Measurements from ENCODE around the gene STK40.

Gene STK40

DNA sequence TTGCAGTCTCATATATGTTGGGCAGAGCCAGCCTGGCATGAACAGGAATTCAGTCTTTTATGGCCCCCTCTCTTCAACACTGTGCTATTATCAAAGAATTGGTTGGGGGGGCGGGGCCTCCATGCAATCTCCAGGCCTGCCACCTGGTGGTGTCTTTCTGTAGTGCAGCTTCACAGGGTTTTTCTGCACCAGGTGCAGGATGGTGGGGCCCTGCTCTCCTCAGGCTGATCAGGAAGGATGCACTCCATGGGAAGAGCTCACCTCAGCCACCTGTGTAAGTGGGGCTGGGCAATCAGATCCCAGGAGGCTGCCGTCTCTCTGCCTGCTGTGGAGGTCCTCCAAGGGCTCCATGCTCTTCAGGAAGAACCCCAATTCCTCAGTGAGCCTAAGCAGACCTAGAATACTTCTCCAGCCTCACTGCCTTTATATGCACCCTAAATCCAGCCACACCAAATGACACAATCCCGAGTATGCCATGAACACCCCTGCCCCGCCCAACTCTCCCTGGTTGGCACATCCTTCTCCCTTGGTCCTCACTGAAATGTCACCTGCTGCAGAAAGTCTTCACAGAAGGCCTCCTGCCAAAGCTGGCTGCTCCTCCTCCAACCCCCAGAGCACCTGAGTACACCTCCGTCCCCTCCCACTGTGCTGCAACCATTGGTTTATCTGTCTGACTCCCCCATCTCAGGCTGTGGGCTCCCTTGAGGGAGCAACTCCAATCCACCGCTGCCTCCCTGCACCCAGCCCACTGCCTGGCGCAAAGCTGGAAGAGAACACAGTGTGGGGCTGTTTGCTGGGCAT, 16.5 kb downstream of the STK40 start:
- DNase-seq (ENCODE audit: low read depth, low spot score) = peak; percentile 73

DNA sequence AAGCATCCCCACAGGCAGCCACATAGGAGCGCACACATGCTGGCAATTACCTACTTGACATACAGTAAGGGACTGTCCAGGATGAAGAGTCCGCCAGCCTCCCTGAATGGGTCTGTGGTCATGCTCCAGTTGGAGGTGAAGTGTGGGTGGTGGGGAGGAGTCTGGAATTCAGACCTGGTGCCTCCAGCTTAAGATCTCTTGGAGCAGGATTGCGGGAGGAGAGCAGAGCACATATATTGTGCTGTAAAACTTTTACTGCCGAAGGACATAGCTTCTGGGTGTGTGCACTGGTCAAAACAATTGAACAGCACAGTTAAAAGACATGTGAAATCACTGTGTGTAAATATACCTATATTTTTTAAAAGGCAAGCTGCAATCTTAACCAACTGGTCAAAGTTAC, 17.9 kb downstream of the STK40 start:
- no peak for DNase-seq (ENCODE audit: low read depth, low spot score)

DNA sequence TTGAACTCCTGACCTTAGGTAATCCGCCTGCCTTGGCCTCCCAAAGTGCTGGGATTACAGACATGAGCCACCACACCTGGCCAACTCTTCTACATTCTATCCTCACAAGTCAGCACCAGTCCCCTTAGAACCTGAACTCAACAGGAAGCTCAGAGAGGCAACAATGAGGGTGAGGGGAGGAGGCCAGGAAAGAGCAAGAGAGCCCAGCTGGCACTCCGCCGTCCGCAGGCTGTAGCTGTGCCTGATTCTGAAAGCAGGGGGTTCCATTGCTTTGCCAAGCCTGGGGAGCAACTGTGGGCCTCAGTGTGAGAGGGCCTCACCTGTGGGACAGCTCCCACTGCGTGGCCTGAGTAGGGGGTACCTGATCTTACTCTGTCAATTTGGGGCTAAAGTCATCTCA, 18.7 kb downstream of the STK40 start:
- no peak for DNase-seq (ENCODE audit: low read depth, low spot score)

DNA sequence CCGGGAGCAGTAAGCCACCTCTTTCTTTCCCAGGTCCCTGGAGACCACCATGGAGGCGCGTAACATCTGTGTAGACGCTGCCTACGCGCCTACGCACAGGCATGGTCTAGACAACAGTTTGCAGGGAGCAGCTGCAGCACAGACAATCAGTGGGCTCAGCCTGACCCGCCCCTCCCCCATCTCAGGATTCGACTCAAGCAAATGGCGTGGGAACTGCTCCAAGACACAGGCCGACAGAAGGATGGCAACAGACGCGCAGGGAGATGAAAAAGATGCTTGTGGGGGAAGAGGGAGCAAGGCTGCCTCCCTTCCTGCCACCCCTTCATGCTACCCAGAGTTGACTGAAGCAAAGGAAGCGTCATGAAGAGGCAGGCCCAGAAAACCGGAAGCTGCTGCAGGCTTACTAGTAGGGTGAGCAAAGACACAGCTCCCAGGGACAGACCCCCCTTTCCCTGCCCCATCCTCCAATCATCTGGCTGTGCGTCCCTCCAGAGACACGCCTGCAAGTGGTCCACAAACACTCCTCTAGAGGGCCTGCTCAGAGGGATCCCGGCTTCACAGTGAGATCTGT, 19.5 kb downstream of the STK40 start:
- peak; percentile 23 for DNase-seq (ENCODE audit: low read depth, low spot score)

DNA sequence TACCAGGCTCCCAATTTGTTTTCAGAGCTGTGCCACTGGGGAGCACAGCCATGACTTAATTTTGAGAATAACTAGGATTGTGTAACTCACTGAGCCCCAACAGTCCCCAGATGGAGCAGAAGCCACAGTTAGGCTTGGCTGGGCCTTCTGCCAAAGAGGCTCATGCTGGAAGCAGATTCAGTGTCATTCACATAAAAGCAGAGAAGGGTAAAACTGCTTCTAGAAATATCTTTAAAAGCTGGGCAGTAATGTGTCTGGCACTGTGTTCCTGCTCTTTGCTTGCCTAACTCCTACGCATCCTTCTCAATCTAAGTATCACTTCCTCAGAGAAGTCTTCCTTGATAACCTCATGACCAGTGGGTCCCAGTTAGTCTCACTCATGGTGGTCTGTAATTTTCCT, 20.3 kb downstream of the STK40 start:
- no peak for DNase-seq (ENCODE audit: low read depth, low spot score)

DNA sequence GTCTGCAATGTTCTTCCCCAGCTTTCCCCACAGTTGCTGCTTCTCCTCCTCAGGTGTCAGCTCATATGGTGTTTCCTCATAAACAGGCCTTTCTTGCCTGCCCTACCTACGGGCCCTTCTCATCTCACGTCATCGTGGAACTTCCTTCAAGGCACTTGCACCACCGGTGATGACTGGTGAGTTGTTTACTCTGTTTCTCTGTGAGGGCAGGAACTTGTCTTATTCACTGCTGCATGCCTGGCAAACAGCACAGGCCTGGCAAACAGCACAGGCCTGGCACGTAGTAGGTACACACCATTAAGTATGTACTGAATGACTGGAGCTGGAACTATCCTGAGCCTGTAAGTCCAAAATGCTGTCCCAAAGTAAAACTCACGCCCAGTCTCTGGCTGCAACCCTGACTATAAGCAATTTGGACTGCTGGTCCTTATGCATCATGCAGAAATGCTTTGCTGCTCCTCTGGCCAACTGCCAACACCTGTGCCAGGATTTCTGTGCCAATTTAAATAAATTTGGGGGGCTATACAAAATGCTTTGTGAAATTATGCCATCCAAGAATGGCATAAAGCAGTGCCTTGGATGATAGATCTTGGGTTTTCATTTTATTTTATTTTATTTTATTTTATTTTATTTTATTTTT, 25.7 kb downstream of the STK40 start:
- DNase-seq (ENCODE audit: low read depth, low spot score) = no peak

DNA sequence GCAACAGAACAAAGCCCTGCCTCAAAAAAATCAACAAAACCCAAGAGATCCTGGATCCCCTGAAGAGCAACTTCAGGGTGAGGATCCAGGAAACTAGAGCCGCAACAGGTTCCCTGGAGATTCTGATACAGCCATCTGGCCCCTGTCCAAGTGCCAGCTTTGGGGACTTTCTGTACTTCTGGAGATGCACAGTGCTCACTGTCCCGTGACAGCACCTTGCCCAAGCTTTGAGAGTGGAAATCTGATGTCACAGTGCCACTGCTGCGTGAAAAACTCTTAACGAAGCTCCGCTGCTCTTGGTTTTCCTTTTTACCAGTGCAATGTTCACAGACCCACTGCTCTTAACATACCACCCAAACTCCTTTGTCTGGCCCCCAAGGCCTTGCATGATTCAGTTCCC, 26.3 kb downstream of the STK40 start:
- DNase-seq (ENCODE audit: low read depth, low spot score) = no peak

DNA sequence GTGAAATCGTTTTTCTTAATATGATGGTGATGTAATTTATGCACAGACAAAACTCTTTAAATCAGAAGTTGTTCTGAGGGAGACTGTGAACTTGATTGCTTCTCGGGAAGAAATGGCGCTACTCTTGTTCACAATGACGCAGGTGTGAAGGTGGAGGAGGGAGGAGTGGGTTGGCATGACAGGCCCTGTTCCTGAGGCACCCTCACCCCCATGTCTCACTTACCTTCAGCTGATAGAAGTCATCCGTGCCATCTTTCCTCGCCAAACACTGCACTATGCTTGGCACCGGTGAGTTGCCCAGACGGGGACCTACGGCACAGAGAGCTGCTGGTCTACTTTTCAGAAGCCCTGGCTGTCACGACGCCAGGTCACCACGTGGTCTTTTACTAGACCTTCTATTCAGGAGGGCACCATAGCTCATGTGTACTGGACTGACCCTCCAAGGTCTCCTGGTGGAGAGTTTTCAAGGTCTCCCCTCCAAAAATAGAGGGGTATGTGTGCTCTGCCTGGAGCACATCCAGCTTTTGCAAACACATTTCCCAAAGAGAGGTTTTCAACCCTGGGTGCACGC, 27.1 kb downstream of the STK40 start:
- DNase-seq (ENCODE audit: low read depth, low spot score) = no peak

DNA sequence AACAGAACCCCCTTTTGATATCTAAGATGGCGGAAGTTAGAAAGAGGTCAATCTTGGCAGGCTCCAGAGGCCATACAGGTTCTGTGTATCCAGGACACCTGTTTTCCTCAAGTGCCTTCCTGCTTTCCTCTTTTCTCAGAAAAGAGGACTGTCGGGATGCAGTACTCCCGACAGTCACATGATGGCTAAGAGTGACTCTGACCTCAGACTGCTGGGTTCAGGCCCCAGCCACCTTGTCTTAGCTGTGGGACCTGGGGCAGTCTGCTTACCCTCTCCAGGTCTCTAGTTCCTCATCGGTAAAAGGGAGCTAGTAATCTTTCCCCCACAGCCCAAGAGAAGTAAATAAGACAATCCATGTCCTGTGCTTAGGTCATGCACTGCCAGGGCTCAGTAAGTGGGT, 29.9 kb downstream of the STK40 start:
- no peak for DNase-seq (ENCODE audit: low read depth, low spot score)

DNA sequence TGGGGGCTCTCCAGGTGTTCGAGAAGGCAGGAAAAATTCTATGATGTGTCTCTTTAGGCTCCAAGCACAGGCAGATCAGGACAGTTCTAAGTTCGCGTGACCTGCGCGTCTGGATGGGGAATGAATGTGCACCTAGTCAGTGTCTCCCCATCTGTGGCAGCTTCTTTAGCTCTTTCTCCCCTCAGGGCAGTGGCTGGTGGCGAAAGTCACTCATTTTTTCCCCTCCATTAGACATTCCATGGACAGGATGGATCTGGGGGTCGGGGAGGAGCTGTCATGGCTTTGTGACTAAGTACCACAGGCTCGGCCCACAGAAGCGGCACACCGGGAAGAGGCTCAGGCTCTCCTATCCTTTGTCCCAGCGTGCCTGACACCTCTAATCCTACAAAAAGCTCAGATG, 31.2 kb downstream of the STK40 start:
- no peak for DNase-seq (ENCODE audit: low read depth, low spot score)

DNA sequence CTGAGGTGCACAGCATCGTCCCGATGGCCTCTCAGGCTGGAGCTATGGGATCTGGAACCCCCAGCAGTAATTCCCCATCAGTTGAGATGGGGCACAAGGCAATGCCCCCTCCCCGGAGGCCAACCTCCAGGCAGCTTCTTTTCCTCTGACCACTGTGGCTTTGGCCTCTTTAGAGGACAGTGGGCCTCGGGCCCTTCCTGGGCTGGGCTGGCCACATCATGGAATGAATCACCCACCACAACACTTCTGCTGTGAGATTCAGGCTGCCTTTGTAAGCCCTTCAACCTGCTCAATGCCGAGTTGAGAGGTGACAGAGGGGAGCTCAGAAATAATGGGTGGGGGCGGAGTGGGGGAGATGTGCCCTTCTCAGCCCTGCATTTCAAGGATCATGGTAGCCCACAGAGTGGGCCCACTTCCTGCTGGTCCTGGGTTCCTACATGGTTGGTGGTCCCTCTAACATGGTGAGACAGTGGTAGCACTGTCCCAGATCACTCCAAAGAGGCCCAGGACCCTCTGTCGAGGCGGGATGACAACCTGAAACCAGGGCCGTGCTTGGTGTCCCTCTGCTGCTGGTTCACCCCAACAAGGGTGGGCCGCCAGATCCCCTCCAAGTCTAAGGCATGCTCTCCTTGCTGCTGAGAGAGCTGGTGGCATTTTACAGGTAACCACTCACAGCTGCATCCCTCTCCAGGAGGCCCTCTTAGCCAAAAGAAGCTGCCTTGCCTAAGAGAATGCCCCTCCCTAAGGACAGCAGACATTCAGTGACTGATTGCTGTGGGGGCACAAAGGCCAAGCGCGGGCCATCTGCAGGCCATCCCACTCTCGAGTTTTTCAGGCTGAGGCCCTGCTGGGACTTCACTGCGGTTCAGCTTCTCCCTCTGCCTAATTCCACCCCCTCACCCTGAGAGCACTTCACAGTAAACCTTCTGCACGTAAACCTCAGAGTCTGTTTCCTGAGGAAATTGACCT, 32.5 kb downstream of the STK40 start:
- no peak for DNase-seq (ENCODE audit: low read depth, low spot score)

DNA sequence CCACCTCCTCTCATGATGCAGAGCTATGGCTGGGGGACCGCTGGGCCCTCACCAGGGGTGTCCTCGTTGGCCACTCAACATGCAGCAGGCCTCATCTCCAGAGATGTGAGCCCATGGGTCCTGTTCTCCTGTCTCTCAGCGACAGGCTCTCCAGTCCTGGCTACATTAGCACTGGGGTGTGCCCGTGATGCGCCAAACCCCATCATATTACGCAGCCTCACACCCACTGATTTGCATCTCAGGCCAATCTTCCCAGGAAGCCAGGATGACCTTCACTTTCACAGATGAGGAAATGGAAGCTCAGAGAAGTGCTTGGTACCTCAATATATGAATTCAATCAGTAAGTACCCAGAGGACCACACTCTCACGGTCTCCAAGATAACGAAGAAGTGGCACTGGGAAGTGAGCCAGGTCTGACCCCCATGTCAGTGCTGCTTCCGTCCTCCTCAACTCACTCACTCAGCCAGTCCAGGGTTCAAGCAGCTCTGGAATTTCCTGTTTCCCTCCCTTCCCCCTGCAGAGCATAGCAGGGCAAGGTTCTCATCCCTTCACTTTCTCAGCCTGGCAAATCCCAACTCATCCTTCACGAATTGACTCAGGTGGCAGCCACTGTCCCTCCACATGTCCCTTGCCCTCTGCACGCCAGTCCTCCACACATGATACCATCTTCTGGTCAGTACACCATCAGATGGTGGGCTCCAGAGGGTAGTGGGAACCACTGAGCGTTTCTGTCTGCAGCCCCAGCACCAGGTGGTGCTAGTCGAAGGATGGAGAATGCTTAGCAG, 33.4 kb downstream of the STK40 start:
- DNase-seq (ENCODE audit: low read depth, low spot score) = no peak

DNA sequence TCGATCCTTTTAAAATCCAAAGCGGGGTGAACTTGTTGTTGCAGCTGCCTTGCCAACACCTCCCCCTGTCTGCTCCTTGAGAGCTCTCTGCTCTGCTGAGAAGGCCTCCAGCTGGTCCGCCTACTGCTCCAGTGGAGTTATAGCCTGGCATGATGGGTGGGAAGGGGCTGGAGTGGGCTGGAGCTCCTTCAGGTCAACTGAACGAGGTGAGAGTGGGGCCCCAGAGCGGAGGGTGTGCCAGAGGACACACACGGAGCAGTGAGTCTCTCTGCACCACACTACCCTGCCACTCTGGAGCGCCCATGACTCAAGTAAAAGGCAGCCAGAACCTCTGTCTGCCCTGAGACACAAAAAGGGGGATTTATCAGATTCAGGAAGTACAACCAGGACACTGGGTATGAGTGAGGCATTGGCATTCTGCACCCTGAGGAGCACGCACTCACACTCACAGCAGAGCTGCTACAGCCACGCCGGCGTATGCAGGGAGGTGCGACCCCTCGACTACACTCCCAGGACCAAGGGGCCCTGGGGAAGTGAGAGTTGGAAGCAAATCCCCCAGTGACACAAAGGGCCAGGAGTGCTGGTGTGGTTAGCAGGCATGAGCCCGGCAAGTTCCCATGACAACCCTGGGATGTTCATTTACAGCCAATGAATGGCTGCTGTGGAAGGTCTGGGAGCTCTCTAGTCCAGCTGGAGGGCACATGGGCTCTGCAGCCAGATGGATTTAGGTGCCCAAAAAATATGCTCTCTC, 34.3 kb downstream of the STK40 start:
- DNase-seq (ENCODE audit: low read depth, low spot score) = no peak

DNA sequence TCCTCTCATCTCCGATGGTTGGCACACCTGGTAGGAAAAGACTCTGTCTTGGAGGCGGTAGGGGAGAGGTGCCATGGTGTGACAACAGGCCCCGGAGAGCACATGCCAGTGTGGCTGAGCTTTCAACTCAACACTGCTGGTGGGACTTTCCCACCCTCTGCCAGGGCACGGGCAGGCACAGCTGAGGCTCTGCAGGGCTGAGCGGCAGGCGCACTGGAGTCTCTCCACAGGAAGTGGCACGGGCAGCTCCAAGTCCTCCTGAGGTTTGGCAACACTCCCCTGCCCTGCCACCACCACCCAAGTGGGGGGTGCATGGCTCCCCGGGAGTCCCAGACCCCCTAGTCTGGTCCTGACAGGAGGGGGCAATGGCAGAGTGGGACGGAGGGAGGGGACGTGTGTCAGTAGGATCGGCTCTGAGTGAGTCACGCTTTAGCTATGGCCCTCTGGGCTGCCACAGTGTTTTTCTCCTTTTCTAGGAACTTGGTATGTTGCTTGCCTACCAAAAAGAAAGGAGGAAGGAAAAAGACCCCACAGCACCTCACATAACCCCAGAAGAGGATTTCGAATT, 35.0 kb downstream of the STK40 start:
- DNase-seq (ENCODE audit: low read depth, low spot score) = no peak

DNA sequence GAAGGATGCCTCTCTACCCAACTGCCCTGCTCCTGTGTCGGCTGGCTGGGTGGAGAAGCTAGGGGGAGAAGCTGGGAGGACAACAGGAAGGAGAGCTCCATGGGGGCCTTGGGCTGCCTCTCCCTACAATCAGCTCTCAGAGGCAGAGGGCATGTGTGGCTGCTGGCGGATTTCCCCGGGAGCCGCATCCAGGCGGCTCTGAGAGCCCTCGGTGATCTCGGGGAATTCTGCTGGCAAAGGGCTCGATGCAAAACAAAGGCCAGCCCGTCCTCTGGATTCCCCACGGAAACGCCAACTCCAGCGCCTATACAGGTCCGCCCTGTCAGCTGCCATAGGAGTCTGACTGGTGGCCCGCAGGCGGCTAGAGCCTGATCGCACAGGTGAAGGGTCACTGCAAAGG, 35.9 kb downstream of the STK40 start:
- no peak for DNase-seq (ENCODE audit: low read depth, low spot score)

DNA sequence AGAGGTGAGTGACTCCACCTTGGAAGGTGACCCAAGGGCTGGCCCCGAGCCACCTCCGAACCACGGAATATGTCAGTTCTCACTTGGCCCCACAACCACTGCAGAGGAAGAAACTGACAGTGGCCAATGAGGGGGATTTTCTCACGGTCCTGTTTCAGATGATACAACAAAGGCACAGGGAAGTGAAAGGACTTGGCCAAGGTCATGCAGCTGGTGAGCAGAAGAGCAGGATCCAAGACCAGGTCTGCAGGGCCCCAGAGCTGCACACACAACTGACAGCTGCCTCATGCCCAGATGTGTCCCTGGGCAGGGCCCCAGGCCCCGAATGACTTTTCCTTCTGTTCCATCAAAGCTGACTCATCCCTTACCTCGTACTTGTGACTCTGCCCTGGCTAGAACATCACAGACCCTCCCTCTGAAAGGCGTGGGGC, 36.5 kb downstream of the STK40 start:
- DNase-seq (ENCODE audit: low read depth, low spot score) = no peak

DNA sequence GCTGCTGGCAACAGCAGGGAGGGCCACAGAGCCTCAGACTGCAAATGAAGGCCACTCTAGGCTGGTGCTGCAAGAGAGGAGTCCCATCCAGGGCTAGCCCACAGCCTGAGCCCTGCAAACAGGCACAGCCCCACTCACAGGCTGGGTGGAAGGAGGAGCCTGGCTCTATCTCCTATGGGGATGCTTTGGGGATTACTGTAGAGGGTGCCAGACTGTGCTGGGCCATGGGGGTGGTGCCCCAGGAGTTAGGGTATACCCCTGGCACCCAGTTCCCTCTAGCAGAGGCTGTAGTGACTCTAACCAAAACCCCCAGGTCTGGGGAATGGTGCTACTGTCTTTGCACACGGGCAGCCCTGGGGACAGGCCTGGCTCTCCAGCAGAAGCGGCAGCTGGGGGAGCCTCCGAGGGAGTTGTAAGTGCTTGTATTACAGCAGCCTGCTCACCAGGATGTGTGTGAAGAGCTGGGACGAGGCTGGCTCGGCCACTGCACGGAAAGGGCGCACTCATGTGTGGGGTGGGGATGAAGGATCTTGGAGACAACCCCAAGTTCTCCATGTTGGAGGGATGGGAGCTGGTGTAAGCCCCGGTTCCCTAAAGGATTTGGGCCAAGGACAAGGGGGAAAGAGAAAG, 38.9 kb downstream of the STK40 start:
- no peak for DNase-seq (ENCODE audit: low read depth, low spot score)

DNA sequence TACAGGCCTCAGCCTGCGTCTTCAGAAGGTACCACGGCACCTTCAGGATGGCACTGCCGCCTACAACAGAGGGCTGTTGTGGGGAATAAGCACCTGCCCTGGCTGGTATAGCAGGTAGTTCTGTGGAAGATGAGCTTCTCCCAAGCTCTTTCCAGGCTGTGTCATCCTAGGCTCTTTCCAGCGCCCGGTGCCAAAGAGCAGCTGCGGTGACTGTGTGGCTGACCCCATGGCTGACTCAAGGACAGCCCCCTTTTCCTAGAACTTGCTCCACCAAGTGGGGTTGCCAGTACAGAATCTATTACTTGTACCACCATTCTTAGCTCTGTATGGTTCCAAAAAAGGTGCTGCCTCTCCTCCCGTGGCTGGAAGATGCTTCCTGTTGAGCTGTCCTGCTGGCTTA, 40.4 kb downstream of the STK40 start:
- DNase-seq (ENCODE audit: low read depth, low spot score) = no peak

DNA sequence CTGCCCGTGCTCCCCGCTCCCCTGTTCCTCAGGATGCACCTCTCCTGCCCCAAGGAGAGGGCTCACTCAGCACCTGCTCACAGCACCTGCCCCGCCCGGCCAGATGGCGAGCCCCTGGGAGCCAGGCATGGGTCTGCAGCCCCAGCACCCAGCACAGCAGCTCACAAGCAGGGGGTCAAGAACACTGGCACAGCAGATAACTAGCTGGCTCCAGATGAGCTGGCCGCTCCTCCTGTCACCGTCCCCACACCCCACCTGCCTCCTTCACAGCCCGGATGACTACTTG, 41.4 kb downstream of the STK40 start:
- DNase-seq (ENCODE audit: low read depth, low spot score) = no peak
